BJ (cell line): ENCODE measurements around the gene FRYL. TPM values are rescaled to one million over a fixed set of nuclear protein-coding genes. Genes with fewer than 3 reads are reported as not detected.

ENCODE experiments used
- CTCF ChIA-PET: fragments of 350-600 bp; formaldehyde crosslinking; extraction: SDS; loops from one replicate; lab custom pipeline; 2021; ENCODE audit warnings: antibody characterized with exemption, inconsistent platforms; lab: Yijun Ruan, JAX
- POLR2A ChIA-PET: fragments of 300-600 bp; sonication (Branson Sonifier 250); formaldehyde crosslinking; extraction: SDS; loops from one replicate; lab custom pipeline; 2021; ENCODE audit warnings: antibody characterized with exemption; lab: Charles Lee
- DNase-seq: peaks from one replicate; pipeline ENCODE4 v3.0.0-alpha.2; 2011; ENCODE audit warnings: low read depth
- H3K27me3 ChIP-seq: 2 replicates; pipeline ENCODE4 v1.6.0; 2011; ENCODE audit warnings: low read length; ENCODE audit not compliant: control insufficient read depth, insufficient read depth
- H3K36me3 ChIP-seq: 2 replicates; pipeline ENCODE4 v1.5.1; 2011; ENCODE audit warnings: low read length; ENCODE audit not compliant: control insufficient read depth, insufficient read depth
- H3K4me3 ChIP-seq: 2 replicates; pipeline ENCODE4 v1.5.1; 2011; ENCODE audit warnings: low read depth, mild to moderate bottlenecking, control low read depth, low read length
- polyA plus RNA-seq: library from polyadenylated mRNA; depleted of rRNA; stranded (reverse); fragments of >200 nt; gene quantifications from 2 replicates; pipeline ENCODE4 v1.2.3, GENCODE V29; 2011
- TF ChIP-seq, protein P1 (sequence below): IDR thresholded peaks from 2 replicates; pipeline ENCODE4 v1.5.1; 2011; ENCODE audit warnings: low read depth, mild to moderate bottlenecking, control low read depth, inconsistent platforms, low read length, moderate library complexity; ENCODE audit not compliant: insufficient read depth

Gene FRYL
- polyA plus RNA-seq, 1 experiment, result 12.6 TPM

DNA sequence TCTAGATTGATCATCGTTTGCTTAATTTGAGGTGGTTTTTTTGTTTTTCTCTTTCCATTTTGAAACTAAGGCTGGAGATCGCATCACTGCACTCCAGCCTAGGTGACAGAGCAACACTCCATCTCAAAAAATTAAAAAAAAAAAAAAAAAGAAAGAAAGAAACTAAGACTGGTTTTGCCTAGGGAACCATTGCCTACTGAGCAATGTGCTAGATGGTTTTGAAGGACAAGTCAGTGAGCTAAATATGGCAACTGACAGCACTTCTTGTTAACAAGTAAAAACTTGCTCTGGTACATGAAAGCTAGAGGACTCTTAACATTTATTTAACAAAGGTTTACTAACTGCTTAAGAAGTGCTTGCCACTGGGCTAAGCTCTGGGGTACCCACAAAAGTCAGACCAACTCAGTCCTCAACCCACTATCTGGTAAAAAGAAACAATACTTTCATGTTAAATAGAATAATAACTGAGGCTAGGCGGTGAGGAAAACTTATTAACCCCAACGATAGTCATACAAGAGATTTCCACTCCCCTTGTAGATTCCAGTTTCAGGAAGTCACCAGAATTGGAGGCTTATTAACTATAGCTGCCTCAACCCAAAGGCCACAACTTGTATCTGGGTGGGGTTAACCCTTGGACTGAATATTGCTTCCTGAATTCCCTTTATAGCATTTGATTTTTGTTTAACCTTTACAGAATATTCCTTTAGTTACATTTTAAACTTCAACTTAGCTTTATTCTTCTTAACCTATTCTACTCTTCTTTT, 111.6 kb downstream of the FRYL start:
- no peaks in the 10 kb centered on the region for H3K27me3 ChIP-seq
- H3K4me3 ChIP-seq, result no peak overlapping the region
- ChIA-PET CTCF (interaction anchor here (1.2 kb wide), 1 partner anchor 96 kb away, joined by 3 read pairs; no protein-coding TSS in a partner anchor), POLR2A (no interaction called here)
- TF ChIP-seq, protein P1, sequence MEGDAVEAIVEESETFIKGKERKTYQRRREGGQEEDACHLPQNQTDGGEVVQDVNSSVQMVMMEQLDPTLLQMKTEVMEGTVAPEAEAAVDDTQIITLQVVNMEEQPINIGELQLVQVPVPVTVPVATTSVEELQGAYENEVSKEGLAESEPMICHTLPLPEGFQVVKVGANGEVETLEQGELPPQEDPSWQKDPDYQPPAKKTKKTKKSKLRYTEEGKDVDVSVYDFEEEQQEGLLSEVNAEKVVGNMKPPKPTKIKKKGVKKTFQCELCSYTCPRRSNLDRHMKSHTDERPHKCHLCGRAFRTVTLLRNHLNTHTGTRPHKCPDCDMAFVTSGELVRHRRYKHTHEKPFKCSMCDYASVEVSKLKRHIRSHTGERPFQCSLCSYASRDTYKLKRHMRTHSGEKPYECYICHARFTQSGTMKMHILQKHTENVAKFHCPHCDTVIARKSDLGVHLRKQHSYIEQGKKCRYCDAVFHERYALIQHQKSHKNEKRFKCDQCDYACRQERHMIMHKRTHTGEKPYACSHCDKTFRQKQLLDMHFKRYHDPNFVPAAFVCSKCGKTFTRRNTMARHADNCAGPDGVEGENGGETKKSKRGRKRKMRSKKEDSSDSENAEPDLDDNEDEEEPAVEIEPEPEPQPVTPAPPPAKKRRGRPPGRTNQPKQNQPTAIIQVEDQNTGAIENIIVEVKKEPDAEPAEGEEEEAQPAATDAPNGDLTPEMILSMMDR, result no peak
- H3K36me3 ChIP-seq, result no peaks in the 10 kb centered on the region
- no peak for DNase-seq

DNA sequence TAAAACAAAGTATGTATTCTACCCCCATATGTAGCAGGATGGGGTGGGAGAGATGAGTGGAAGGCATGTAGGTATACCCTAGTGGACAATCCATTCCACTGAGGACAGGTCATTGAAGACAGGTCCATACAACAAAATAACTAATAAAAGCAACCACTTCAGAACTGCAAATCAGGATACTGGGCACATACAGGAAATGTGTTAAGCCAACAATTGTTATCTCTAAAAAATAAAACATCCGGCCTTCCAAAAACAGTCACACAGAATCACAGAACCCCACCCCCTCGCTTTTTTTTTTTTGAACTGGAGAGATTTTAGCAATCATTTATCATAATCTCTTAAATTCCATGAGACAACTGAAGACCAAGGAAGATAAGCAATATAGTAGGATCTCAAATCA, 112.9 kb downstream of the FRYL start:
- Histone ChIP-seq H3K4me3 (no peak overlapping the region), H3K27me3 (no peaks in the 10 kb centered on the region), H3K36me3 (no peaks in the 10 kb centered on the region)
- CTCF ChIA-PET, result no interaction called here
- POLR2A ChIA-PET, result no interaction called here
- DNase-seq, result no peak
- TF ChIP-seq, protein P1, result no peak

DNA sequence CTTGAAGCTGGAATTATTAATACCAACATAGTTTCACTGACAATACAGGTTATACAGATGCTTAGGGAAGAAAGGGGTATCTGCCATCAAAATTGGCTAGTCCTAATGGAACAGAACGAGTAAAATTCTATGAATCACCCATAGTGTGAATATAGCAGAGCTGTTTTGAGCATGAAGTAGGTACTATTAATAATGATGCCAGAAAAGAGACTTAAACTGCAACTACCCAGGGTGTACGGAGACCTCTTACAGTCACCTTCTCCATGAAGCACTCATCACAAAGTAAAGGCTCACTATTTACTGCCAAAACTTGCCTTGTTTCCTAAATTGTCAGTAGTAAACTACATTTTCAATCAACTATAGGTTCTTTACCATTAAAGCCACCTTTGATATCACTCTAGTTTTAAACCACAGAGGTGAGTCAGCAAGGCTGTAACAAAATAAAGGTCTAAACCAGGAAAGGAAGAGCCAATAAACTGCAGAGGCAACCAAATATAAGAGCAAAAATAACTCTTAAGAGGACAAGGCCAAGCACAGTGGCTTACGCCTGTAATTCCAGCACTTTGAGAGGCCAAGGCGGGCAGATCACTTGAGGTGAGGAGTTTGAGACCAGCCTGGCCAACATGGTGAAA, 114.4 kb downstream of the FRYL start:
- TF ChIP-seq, protein P1, result no peak
- H3K36me3 ChIP-seq, result no peaks in the 10 kb centered on the region
- DNase-seq, result no peak
- CTCF ChIA-PET, result no interaction called here
- H3K4me3 ChIP-seq, result no peak overlapping the region
- no peaks in the 10 kb centered on the region for H3K27me3 ChIP-seq
- POLR2A ChIA-PET, result no interaction called here

DNA sequence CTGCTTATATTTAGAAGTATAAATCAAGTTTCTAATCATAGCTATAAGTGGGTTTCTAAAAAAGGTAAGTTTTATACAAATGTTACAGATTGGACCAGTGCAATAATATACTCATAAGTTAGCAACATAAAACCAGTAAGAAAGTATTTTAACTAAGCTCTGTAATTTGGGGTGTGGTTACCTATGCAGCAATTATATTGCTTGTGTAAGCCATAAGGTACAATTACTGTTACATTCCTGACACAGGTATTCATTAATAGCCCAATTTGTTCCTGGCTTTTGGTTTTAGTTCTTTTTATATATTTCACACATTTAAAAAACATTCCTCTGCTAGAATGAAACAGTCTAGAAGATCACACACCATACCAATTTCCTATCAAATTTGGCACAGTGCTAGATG, 115.1 kb downstream of the FRYL start:
- ChIA-PET POLR2A (no interaction called here), CTCF (no interaction called here)
- TF ChIP-seq, protein P1, result no peak
- Histone ChIP-seq H3K36me3 (no peaks in the 10 kb centered on the region), H3K27me3 (no peaks in the 10 kb centered on the region), H3K4me3 (no peak overlapping the region)
- no peak for DNase-seq

DNA sequence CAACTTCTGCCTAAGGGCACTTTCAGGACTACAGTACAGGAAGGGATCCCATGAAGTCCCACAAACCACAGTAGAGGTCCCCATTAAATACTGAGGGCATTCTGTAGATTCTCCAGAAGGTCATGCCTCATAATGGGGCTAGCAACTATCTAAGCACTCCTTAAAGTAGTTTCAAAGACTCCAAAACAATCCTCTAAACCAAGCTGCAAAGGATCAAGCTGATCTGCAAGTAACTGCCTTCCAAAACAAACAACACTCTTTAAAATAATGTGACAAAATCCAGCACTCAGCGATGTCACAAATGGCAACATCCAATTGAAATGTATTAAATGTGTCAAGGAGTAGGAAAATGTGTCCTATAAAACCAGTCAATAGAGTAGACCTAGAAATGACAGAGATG, 118.7 kb downstream of the FRYL start:
- ChIA-PET POLR2A (no interaction called here), CTCF (no interaction called here)
- no peak overlapping the region for H3K4me3 ChIP-seq
- H3K27me3 ChIP-seq, result no peaks in the 10 kb centered on the region
- TF ChIP-seq, protein P1, result no peak
- no peaks in the 10 kb centered on the region for H3K36me3 ChIP-seq
- DNase-seq, result no peak
